GM18505 (cell line): ENCODE results near the gene RBM14.

Experiments
- ATAC-seq: cut with Tn5 transposase; IDR thresholded peaks from one replicate; pipeline ENCODE4 v1.9.1; 2021; ENCODE audit not compliant: unreplicated experiment
- POLR2A ChIP-seq: IDR thresholded peaks from 4 replicates; pipeline ENCODE4 v1.6.1; 2011; ENCODE audit warnings: borderline replicate concordance; ENCODE audit not compliant: insufficient read depth, insufficient read length; ENCODE audit errors: extremely low read depth

Gene RBM14

DNA sequence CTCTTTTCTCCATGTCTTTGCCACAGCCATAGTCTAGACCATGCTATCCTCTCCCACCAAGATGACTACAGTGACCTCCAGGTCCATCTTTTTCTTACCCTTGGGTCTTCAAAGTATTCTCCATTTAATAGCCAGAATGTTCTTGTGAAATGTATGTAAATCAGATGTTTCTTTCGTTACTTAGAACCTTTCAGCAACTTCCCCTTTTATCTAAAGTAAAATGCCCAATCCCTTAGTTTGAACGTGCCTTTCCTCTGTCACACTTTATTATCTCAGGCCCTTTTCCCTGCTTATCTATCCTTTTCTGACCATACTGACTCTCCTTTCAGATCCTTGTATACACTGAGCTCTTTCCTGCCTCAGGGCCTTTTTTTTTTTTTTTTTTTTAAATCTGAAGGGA is 43.3 kb downstream of the RBM14 start:
- no peak for ATAC-seq

DNA sequence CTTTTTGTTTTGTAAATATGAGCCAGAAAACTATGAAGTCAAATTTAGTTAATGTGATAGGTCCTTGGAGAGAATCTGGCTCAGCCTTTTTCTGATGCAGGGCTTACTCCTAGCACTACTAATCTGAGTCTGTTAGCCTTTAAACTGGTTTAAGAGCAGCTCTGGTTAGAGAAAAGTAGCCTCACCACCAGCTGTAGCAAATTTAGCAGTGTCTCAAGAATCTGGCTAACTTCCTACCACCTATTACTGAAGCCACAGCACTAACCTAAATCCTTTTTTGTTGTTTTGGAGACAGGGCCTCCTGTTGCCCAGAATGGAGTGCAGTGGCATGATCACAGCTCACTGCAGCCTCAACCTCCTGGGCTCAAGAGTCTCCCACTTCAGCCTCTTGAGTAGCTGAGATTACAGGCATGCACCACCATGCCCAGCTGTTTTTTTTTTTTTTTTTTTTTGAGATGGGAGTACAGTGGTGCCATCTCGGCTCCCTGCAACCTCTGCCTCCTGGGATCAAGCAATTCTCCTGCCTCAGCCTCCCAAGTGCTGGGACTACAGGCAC is 47.4 kb downstream of the RBM14 start:
- no peak for ATAC-seq
- no peak for TF ChIP-seq POLR2A

More for the DNA sequence above, 43.3 kb downstream of the RBM14 start:
- no peak for TF ChIP-seq POLR2A

DNA sequence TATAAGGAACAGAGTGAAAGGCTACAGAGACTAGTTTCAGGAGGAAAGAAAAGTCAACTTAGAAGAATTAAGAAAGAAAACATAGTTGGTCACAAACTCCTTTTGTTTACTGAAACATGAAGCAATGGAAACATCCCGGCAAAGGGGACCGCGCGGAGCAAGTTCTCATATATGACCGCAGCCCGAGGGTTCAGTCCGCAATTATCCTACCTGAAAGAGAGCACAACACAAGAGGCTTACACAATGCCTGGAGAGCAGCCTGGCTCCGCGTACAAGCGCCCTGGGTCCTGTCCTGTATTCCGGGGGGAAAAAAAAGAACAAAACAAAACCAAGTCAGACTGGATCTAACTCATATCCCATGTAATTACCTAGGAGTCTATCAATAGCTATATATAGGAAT is 48.9 kb downstream of the RBM14 start:
- TF ChIP-seq POLR2A = no peak
- ATAC-seq = no peak

DNA sequence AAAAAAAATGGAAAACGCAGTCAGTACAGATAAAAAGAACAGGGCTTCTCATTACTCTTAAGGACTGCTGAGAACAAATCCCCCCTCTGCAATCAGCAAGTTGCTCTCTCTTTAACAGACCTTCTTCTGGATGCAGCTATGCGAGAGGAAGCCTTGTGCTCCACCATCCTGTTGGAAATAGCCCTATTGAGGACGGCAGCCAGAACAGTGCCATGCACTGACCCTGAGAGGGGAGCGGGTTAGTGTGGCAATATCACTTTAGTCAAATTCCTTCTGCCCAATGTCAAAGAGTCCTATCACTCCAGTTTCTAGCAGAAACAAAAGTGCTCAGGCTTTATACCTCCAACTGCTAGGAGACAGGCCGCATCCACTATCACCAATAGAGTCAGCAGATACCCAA is 54.4 kb downstream of the RBM14 start:
- TF ChIP-seq POLR2A = no peak

DNA sequence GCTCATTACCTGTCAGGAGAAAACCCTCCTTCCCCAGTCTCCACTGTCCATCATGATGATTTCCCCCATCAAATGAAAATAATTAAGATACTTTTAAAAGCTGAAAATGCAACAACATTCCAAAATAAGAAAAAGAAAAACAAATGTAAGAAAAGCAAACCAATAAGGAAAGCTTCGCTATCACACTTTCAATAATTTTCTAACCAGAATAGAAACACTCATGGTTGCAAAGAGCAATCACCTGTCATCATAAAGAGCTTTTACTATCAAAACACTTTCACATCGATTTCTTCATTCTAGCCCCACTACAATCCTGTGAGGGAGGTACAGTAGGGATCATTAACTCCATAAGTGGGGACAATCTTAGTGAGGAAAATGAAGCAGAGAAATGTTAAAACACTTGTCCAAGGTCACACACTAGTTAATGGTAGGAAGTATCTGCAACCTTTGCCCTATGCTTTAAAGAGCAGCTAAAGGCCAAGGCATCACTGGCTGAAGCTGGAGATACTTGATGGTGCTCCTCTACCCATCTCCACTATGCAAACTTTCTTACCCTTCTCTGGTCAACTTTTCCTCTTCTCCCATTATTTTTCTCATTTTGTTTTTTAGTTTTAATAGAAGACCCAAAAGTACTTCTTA is 58.7 kb downstream of the RBM14 start:
- no peak for ATAC-seq
- no peak for TF ChIP-seq POLR2A

More for the DNA sequence above, 54.4 kb downstream of the RBM14 start:
- no peak for ATAC-seq

DNA sequence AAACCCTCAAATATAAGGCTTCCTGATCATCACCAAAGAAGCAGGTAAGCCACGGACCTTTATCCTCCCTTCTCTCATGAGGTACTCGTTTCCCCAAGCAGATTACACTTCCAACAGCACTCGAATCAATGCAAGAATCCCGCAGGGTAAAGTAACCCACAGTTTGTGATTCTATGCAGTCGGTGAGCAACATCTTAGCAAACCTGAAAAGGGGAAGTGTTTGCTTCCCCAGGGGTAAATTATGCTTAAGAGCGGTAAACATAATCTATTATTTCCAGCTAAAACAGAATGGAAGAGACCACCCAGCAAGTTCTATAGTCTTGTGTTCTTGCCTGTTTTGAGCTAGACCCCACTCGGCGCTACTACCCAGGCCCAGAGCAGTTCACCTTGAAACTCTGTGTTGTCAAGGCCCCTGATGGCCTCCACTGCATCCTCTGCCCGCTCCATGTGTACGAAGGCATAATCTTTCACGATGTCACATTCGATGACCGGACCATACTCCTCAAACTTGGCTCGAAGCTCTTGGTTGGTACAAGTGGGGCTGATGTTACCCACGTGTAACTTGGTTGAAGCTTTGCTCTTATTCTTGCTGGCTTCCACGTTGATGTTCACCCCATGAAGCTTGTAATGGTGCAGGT is 60.0 kb downstream of the RBM14 start:
- ATAC-seq = no peak
- TF ChIP-seq POLR2A = no peak
